ENCODE data around the gene CYP24A1.

GRCh38 chr20:54123587-54124180 is 50.1 kb downstream of the CYP24A1 start:
- TF ChIP-seq CTCF (IDR thresholded peaks at IDR 0.05) = no peak
- TF ChIP-seq EP300 (IDR thresholded peaks at IDR 0.05; ENCODE audit: low read depth) = no peak
- TF ChIP-seq POLR2AphosphoS5 (IDR thresholded peaks at IDR 0.05) = peak in 1 of 3 donors; percentile 59
